Stimulated activated naive CD8-positive, alpha-beta T cell treated with anti-CD3 and anti-CD28 coated beads, Interleukin-15, amount 100 ng/mL, for 72 hours (primary cell): ENCODE measurements around the gene CPLX1.

Experiments
- ATAC-seq: fragments of 150-1000 bp; cut with Tn5 transposase; 2 replicates; pipeline ENCODE4 v1.10.0; 2021; ENCODE audit warnings: mild to moderate bottlenecking, moderate library complexity
- DNase-seq, 2 donors: peaks; one replicate each; pipeline ENCODE4 v3.0.0; 2021 to 2022
- H3K27ac Mint-ChIP-seq, 2 donors: one replicate each; pipeline ENCODE4 v1.8.0; 2022; ENCODE audit warnings: mild to moderate bottlenecking in 2 of 2, mixed read lengths in 2 of 2, moderate library complexity in 2 of 2
- H3K27me3 Mint-ChIP-seq: one replicate; pipeline ENCODE4 v1.8.0; 2022; ENCODE audit warnings: mixed read lengths
- H3K4me1 Mint-ChIP-seq: one replicate; pipeline ENCODE4 v1.8.0; 2022; ENCODE audit warnings: mild to moderate bottlenecking, mixed read lengths
- H3K4me3 Mint-ChIP-seq, 2 donors: one replicate each; pipeline ENCODE4 v1.8.0; 2022; ENCODE audit warnings: mild to moderate bottlenecking in 2 of 2, mixed read lengths in 2 of 2, moderate library complexity in 1 of 2
- H3K9me3 Mint-ChIP-seq, 2 donors: one replicate each; pipeline ENCODE4 v1.8.0; 2022; ENCODE audit warnings: mixed read lengths in 2 of 2

Gene CPLX1

GRCh38 chr4:859496-859895 lies 33.6 kb upstream of the CPLX1 start:
- no peak overlapping the region for H3K27ac Mint-ChIP-seq

GRCh38 chr4:858831-859451 lies 33.0 kb upstream of the CPLX1 start:
- no peak for DNase-seq
- Mint-ChIP-seq H3K9me3 (peaks cover 7 to 19% of the 10 kb centered on the region in 2 donors), H3K4me3 (no peak overlapping the region), H3K27ac (no peak overlapping the region), H3K27me3 (no peaks in the 10 kb centered on the region), H3K4me1 (peaks cover 18% of the 10 kb centered on the region)
- ATAC-seq = no peak

More at GRCh38 chr4:859496-859895, 33.6 kb upstream of the CPLX1 start:
- peaks cover 18% of the 10 kb centered on the region for H3K4me1 Mint-ChIP-seq
- no peak overlapping the region for H3K4me3 Mint-ChIP-seq
- no peaks in the 10 kb centered on the region for H3K27me3 Mint-ChIP-seq
- H3K9me3 Mint-ChIP-seq = peaks cover 7 to 19% of the 10 kb centered on the region in 2 donors
- no peak for ATAC-seq
- DNase-seq = no peak

GRCh38 chr4:858041-858481 lies 32.1 kb upstream of the CPLX1 start:
- H3K4me1 Mint-ChIP-seq = peaks cover 18% of the 10 kb centered on the region
- H3K4me3 Mint-ChIP-seq = no peak overlapping the region
- ATAC-seq = no peak
- H3K27ac Mint-ChIP-seq = peak overlapping the region in 1 of 2 donors; percentile 91
- H3K27me3 Mint-ChIP-seq = no peaks in the 10 kb centered on the region
- no peak for DNase-seq
- peaks cover 7 to 19% of the 10 kb centered on the region in 2 donors for H3K9me3 Mint-ChIP-seq

GRCh38 chr4:857461-857860 lies 31.5 kb upstream of the CPLX1 start:
- H3K4me3 Mint-ChIP-seq = no peak overlapping the region
- no peak for ATAC-seq
- no peak for DNase-seq
- peaks cover 18% of the 10 kb centered on the region for H3K4me1 Mint-ChIP-seq
- H3K27ac Mint-ChIP-seq = peak overlapping the region in 1 of 2 donors; percentile 65
- peaks cover 7 to 19% of the 10 kb centered on the region in 2 donors for H3K9me3 Mint-ChIP-seq
- no peaks in the 10 kb centered on the region for H3K27me3 Mint-ChIP-seq

- H3K27me3 Mint-ChIP-seq = no peaks in the 10 kb centered on the region
- ATAC-seq = peak; percentile 46
- peak overlapping the region; percentile 57 to 87 for H3K27ac Mint-ChIP-seq
- peak overlapping the region in 1 of 2 donors; percentile 42 for H3K4me3 Mint-ChIP-seq
- peaks cover 7 to 19% of the 10 kb centered on the region in 2 donors for H3K9me3 Mint-ChIP-seq
- H3K4me1 Mint-ChIP-seq = peaks cover 18% of the 10 kb centered on the region
- DNase-seq = no peak
Measured at GRCh38 chr4:856225-856901, 30.4 kb upstream of the CPLX1 start.

- Mint-ChIP-seq H3K9me3 (peaks cover 7 to 19% of the 10 kb centered on the region in 2 donors), H3K4me1 (peaks cover 18% of the 10 kb centered on the region), H3K27me3 (no peaks in the 10 kb centered on the region), H3K27ac (peak overlapping the region in 1 of 2 donors; percentile 34), H3K4me3 (no peak overlapping the region)
- ATAC-seq (peak; percentile 26), DNase-seq (no peak)
Measured at GRCh38 chr4:855880-856224, 29.9 kb upstream of the CPLX1 start.

- ATAC-seq = no peak
- no peak overlapping the region for H3K27ac Mint-ChIP-seq
Measured at GRCh38 chr4:854356-854755, 28.4 kb upstream of the CPLX1 start.

GRCh38 chr4:853416-853781 lies 27.5 kb upstream of the CPLX1 start:
- Mint-ChIP-seq H3K9me3 (peaks cover 7 to 19% of the 10 kb centered on the region in 2 donors), H3K27ac (no peak overlapping the region), H3K4me3 (no peak overlapping the region), H3K4me1 (peaks cover 18% of the 10 kb centered on the region), H3K27me3 (no peaks in the 10 kb centered on the region)
- DNase-seq = no peak
- no peak for ATAC-seq

More at GRCh38 chr4:854356-854755, 28.4 kb upstream of the CPLX1 start:
- H3K9me3 Mint-ChIP-seq = peaks cover 7 to 19% of the 10 kb centered on the region in 2 donors
- peaks cover 18% of the 10 kb centered on the region for H3K4me1 Mint-ChIP-seq
- no peak overlapping the region for H3K4me3 Mint-ChIP-seq
- no peaks in the 10 kb centered on the region for H3K27me3 Mint-ChIP-seq
- no peak for DNase-seq

- Mint-ChIP-seq H3K4me3 (no peak overlapping the region), H3K27me3 (no peaks in the 10 kb centered on the region), H3K4me1 (peaks cover 9% of the 10 kb centered on the region), H3K9me3 (peaks cover 7 to 10% of the 10 kb centered on the region in 2 donors), H3K27ac (no peak overlapping the region)
- ATAC-seq = no peak
- DNase-seq = no peak
Measured at GRCh38 chr4:851701-852430, 25.9 kb upstream of the CPLX1 start.

- no peak overlapping the region for H3K4me3 Mint-ChIP-seq
- no peak overlapping the region for H3K27ac Mint-ChIP-seq
- H3K9me3 Mint-ChIP-seq = no peaks in the 10 kb centered on the region
- H3K27me3 Mint-ChIP-seq = no peaks in the 10 kb centered on the region
- ATAC-seq (no peak), DNase-seq (no peak)
- H3K4me1 Mint-ChIP-seq = no peaks in the 10 kb centered on the region
Measured at GRCh38 chr4:850323-850945, 24.5 kb upstream of the CPLX1 start.

- H3K27me3 Mint-ChIP-seq = no peaks in the 10 kb centered on the region
- no peak overlapping the region for H3K27ac Mint-ChIP-seq
- no peak for ATAC-seq
- no peaks in the 10 kb centered on the region for H3K4me1 Mint-ChIP-seq
- no peaks in the 10 kb centered on the region for H3K9me3 Mint-ChIP-seq
- DNase-seq = no peak
- H3K4me3 Mint-ChIP-seq = no peak overlapping the region
Measured at GRCh38 chr4:849478-850175, 23.7 kb upstream of the CPLX1 start.

- H3K4me1 Mint-ChIP-seq = no peaks in the 10 kb centered on the region
- peak overlapping the region; percentile 27 to 86 for H3K27ac Mint-ChIP-seq
- ATAC-seq (no peak), DNase-seq (no peak)
- H3K4me3 Mint-ChIP-seq = no peak overlapping the region
- no peaks in the 10 kb centered on the region for H3K27me3 Mint-ChIP-seq
- H3K9me3 Mint-ChIP-seq = peaks cover 4 to 6% of the 10 kb centered on the region in 2 donors
Measured at GRCh38 chr4:848803-849477, 23.0 kb upstream of the CPLX1 start.

GRCh38 chr4:848307-848691 lies 22.4 kb upstream of the CPLX1 start:
- H3K9me3 Mint-ChIP-seq = peaks cover 4 to 6% of the 10 kb centered on the region in 2 donors
- DNase-seq = no peak
- H3K4me1 Mint-ChIP-seq = no peaks in the 10 kb centered on the region
- ATAC-seq = no peak
- H3K27ac Mint-ChIP-seq = peak overlapping the region in 1 of 2 donors; percentile 38
- no peaks in the 10 kb centered on the region for H3K27me3 Mint-ChIP-seq
- no peak overlapping the region for H3K4me3 Mint-ChIP-seq

GRCh38 chr4:845836-846251 lies 19.9 kb upstream of the CPLX1 start:
- no peak for DNase-seq
- no peak for ATAC-seq
- Mint-ChIP-seq H3K27me3 (no peaks in the 10 kb centered on the region), H3K9me3 (peaks cover 4 to 6% of the 10 kb centered on the region in 2 donors), H3K4me1 (no peaks in the 10 kb centered on the region), H3K4me3 (no peak overlapping the region), H3K27ac (peak overlapping the region in 1 of 2 donors; percentile 13)
